ENCODE results near the gene RRN3. TPM values are rescaled to one million over a fixed set of nuclear protein-coding genes. Genes with fewer than 3 reads are reported as not detected.
"Not testable (repeated sequence)": the region's sequence is repeated elsewhere in the genome, so short reads cannot be mapped to it uniquely, and the experiment has no call there.

RRN3 gene
- total and polyA plus RNA-seq, 2 donors (not counting 3 experiments of a cell fraction or from before 2014, with no cell fraction given), result 15.1 to 26.5 TPM

GRCh38 chr16:15142107-15142890 lies 48.2 kb upstream of the RRN3 start:
- peaks cover 21% of the 10 kb centered on the region for H3K79me2 ChIP-seq (ENCODE audit: control insufficient read depth, insufficient read depth, low read length)
- H3K27ac ChIP-seq (ENCODE audit: insufficient read depth, low read depth, low read length); dilution Hi-C loops (cut with MboI; ENCODE audit: extremely low pct_ligation_motif_present, low sequenced_read_pairs): not testable (repeated sequence)

GRCh38 chr16:15141586-15141985 lies 47.5 kb upstream of the RRN3 start:
- dilution Hi-C loops (cut with MboI; ENCODE audit: extremely low pct_ligation_motif_present, low sequenced_read_pairs), result no loop called here
- Histone ChIP-seq H3K27me3 (ENCODE audit: control insufficient read depth in 2 of 2, insufficient read depth in 2 of 2, low read length in 2 of 2) (no peaks in the 10 kb centered on the region), H3K79me2 (ENCODE audit: control insufficient read depth, insufficient read depth, low read length) (peaks cover 21% of the 10 kb centered on the region), H3K9me1 (replicated peaks; ENCODE audit: control insufficient read depth, extremely low read depth, insufficient read depth, low read length) (no peaks in the 10 kb centered on the region), H3K4me3 (replicated peaks in 1 of 3; ENCODE audit: insufficient read depth in 1 of 3, low read depth in 1 of 3, low read length in 3 of 3) (no peak overlapping the region), H3K4me2 (ENCODE audit: insufficient read depth, low read length) (no peak overlapping the region), H4K20me1 (replicated peaks; ENCODE audit: control insufficient read depth, extremely low read depth, insufficient read depth, low read length) (no peaks in the 10 kb centered on the region), H3K27ac (ENCODE audit: insufficient read depth, low read depth, low read length) (no peak overlapping the region), H3K9ac (replicated peaks; ENCODE audit: extremely low read depth, insufficient read depth, low read length) (no peak overlapping the region), H2AFZ (ENCODE audit: low read depth, low read length) (no peak overlapping the region), H3K9me3 (replicated peaks; ENCODE audit: control insufficient read depth, insufficient read depth, low read length) (no peaks in the 10 kb centered on the region), H3K4me1 (ENCODE audit: control insufficient read depth, extremely low read depth, insufficient read depth, low read length) (peaks cover 10% of the 10 kb centered on the region), H3K36me3 (ENCODE audit: control insufficient read depth in 2 of 2, extremely low read depth in 1 of 2, insufficient read depth in 2 of 2, low read length in 2 of 2) (no peaks in the 10 kb centered on the region)
- FAIRE-seq (no peak), DNase-seq (ENCODE audit: low read depth, low spot score) (no peak)
- POLR2A ChIA-PET, result no interaction called here
- no peak for TF ChIP-seq MAX (IDR thresholded peaks at IDR 0.05; ENCODE audit: insufficient read depth, insufficient read length)
- no peak for TF ChIP-seq MYC (IDR thresholded peaks at IDR 0.05; ENCODE audit: low read depth, low read length)
- TF ChIP-seq POLR2A (IDR thresholded peaks at IDR 0.05; ENCODE audit: low read depth, low read length), result no peak
- TF ChIP-seq POLR2AphosphoS5 (IDR thresholded peaks at IDR 0.05; ENCODE audit: insufficient read depth, low read depth, low read length), result no peak
- no peak for TF ChIP-seq CTCF (IDR thresholded peaks at IDR 0.05; ENCODE audit: extremely low read depth in 1 of 2, insufficient read depth in 1 of 2, low read depth in 1 of 2, low read length in 2 of 2)
- TF ChIP-seq FOS (IDR thresholded peaks at IDR 0.05; ENCODE audit: borderline replicate concordance, insufficient read depth, low read length), result no peak
- TF ChIP-seq GATA2 (IDR thresholded peaks at IDR 0.05; ENCODE audit: insufficient read depth, insufficient read length, low read depth, low read length), result no peak
- TF ChIP-seq JUN (IDR thresholded peaks at IDR 0.05; ENCODE audit: borderline replicate concordance, insufficient read depth, insufficient read length, low read depth), result no peak
- TF ChIP-seq EZH2 (IDR thresholded peaks at IDR 0.05; ENCODE audit: borderline replicate concordance, low read depth, low read length, severe bottlenecking), result no peak
- intact Hi-C loops (cut with micrococcal nuclease), result no loop called here
- CTCF ChIA-PET, result no interaction called here
- BruUV-seq (replicated peaks), result no TSS peak

More at GRCh38 chr16:15142107-15142890, 48.2 kb upstream of the RRN3 start:
- H3K4me1 ChIP-seq (ENCODE audit: control insufficient read depth, extremely low read depth, insufficient read depth, low read length); H3K4me2 ChIP-seq (ENCODE audit: insufficient read depth, low read length); H3K36me3 ChIP-seq (ENCODE audit: control insufficient read depth in 2 of 2, extremely low read depth in 1 of 2, insufficient read depth in 2 of 2, low read length in 2 of 2); POLR2A ChIA-PET; H4K20me1 ChIP-seq (replicated peaks; ENCODE audit: control insufficient read depth, extremely low read depth, insufficient read depth, low read length); H3K4me3 ChIP-seq (replicated peaks in 1 of 3; ENCODE audit: insufficient read depth in 1 of 3, low read depth in 1 of 3, low read length in 3 of 3); CTCF ChIA-PET; H3K9me3 ChIP-seq (replicated peaks; ENCODE audit: control insufficient read depth, insufficient read depth, low read length); intact Hi-C loops (cut with micrococcal nuclease); FAIRE-seq; H2AFZ ChIP-seq (ENCODE audit: low read depth, low read length); DNase-seq (ENCODE audit: low read depth, low spot score); H3K9ac ChIP-seq (replicated peaks; ENCODE audit: extremely low read depth, insufficient read depth, low read length); H3K9me1 ChIP-seq (replicated peaks; ENCODE audit: control insufficient read depth, extremely low read depth, insufficient read depth, low read length); BruUV-seq (replicated peaks); H3K27me3 ChIP-seq (ENCODE audit: control insufficient read depth in 2 of 2, insufficient read depth in 2 of 2, low read length in 2 of 2): not testable (repeated sequence)
